ENCODE measurements around the gene MMP20.
A peak's percentile ranks its signal among the peaks of the same experiment; 100 is the strongest.
"Not testable (repeated sequence)": the region's sequence is repeated elsewhere in the genome, so short reads cannot be mapped to it uniquely, and the experiment has no call there.

MMP20 gene, protein sequence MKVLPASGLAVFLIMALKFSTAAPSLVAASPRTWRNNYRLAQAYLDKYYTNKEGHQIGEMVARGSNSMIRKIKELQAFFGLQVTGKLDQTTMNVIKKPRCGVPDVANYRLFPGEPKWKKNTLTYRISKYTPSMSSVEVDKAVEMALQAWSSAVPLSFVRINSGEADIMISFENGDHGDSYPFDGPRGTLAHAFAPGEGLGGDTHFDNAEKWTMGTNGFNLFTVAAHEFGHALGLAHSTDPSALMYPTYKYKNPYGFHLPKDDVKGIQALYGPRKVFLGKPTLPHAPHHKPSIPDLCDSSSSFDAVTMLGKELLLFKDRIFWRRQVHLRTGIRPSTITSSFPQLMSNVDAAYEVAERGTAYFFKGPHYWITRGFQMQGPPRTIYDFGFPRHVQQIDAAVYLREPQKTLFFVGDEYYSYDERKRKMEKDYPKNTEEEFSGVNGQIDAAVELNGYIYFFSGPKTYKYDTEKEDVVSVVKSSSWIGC

DNA sequence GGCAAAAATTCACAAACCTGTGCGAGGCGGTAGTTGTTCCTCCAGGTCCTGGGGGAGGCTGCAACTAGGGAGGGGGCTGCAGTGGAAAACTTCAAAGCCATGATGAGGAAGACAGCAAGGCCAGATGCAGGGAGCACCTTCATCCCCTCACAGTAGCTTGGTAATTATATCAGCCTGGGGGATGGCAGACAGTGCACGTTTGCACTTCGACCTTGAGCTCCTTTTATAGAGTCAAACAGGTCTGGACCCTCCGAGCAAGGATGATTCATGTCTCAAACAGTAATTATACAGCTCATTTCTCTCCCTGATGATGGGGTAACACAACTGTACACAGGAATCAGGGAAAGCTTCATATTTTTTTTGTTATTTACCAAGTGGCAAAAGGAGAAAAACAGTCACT, at the start of gene MMP20:
TSS of gene MMP20 (minus strand) at position 156 of the 400 bp plus-strand sequence. CDS start at position 143, 13 bp downstream.
- no peak for DNase-seq (ENCODE audit: low spot score)

- no peak for DNase-seq (ENCODE audit: low spot score)
Observed at GRCh38 chr11:102669664-102670063, 44.5 kb upstream of the MMP20 start.

DNA sequence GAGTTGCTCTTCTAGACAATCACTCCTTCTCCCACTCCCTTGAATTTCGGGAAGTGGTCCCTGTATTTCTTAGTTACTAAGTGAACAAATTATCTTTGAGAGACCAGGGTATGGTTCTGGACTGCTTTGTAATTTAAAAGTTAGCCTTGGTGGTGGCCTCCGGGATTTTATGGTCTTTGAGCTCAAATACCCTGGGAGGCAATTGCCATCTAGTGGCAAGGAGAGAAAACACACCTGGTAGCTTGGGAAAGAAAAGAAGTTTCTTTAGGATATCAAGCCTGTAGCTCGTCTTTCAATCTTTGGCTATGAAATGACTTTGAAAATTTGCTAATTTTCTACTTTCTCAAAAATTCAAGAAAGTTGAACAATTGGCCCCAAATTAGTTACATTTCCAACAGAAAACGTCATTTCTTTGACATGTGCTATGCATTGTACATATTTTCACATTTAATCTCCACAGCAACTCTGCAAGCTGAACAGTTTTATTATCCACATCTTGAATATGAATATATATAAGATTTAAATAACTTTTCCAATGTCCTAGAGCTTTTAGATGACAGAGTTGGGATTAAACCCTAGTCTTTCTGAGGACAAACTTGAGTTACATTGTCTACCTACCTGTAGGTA, 41.3 kb upstream of the MMP20 start:
- DNase-seq (ENCODE audit: low spot score) = peak; percentile 71

- DNase-seq (ENCODE audit: low spot score) = peak; percentile 9
Observed at GRCh38 chr11:102664001-102664752, 39.0 kb upstream of the MMP20 start.

DNA sequence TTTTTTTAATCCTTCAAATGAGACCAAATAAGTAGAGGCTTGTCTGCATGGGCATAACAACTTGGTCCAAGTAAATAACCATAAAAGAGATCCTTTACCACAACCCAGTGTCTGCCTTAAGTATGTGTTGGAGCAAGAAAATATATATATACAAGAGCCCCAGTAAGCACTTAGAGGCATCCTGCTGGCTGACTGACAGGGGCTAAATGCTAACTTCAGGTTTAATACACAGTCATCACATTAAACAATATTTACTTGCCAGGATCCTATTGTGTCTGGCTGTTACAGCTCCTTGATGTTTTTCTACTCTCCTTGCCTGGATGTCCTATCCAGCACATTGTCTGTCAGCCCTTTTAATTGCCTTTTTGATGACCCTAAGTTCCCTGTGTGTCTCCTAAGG, 37.5 kb upstream of the MMP20 start:
- DNase-seq (ENCODE audit: low spot score) = no peak

- no peak for DNase-seq (ENCODE audit: low spot score)
Observed at GRCh38 chr11:102661040-102661439, 35.9 kb upstream of the MMP20 start.

DNA sequence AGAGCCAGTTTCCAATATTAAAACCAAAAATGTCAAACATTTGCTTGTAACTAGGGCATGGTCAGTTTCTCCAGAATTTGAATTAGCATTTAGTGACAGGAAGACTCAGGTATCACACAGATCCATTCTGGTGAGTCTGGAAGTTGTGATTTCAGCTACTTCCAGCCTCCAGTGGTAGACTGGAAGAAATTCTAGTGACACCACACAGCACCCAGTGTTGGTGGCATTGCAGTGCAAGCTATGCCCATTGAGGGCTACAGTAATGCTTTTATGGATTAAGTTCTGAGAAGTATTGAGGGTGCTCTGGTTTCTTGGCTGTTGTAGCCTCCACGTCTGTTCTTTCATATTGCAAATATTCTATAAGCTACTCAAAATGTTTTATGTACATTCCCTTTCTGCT, 31.4 kb upstream of the MMP20 start:
- DNase-seq (ENCODE audit: low spot score) = no peak

- DNase-seq (ENCODE audit: low spot score) = no peak
Observed at GRCh38 chr11:102655547-102655946, 30.4 kb upstream of the MMP20 start.

- DNase-seq (ENCODE audit: low spot score) = no peak
Observed at GRCh38 chr11:102654761-102655160, 29.6 kb upstream of the MMP20 start.

- peak; percentile 53 for DNase-seq (ENCODE audit: low spot score)
Observed at GRCh38 chr11:102653744-102654291, 28.7 kb upstream of the MMP20 start.

- DNase-seq (ENCODE audit: low spot score) = no peak
Observed at GRCh38 chr11:102647430-102647829, 22.3 kb upstream of the MMP20 start.

DNA sequence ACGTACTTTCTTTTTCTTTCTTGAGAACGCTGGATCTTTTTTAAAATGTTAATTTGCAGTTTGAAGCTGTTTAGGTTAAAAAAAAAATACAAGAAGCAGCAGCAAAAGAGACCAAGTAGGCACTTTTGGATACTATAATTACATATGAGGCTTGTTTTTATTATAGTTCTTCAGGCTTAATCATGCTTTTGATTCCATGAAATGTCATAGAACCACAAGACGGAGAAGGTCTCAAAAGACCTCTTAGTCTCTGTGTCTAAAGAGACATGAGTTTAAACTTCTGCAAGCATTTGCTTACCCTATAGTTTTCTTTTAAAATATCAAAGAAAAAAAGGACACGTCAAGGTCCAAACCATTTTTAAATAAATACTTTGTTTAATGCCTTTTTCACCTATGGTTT, 18.8 kb upstream of the MMP20 start:
- no peak for DNase-seq (ENCODE audit: low spot score)

GRCh38 chr11:102640946-102641345, 15.8 kb upstream of the MMP20 start:
- DNase-seq (ENCODE audit: low spot score) = no peak

DNA sequence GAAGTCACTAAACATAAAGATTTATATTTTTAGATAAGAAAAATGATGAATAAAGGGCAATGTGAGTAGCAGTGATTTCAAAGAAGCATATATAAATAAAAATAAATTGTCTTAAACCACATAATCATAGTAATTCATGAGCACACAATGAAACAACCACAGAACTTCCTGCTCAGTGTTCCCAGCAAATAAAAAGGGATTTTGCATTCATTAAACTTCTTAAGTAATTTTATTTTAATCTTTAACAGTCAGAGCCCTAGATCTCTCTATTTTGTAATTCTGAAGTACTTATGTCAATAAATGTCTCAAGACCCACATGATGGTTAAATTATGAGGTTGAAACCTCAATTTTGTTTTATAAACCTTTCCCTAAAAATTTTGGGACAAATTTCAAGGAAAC, 14.5 kb upstream of the MMP20 start:
- DNase-seq (ENCODE audit: low spot score) = no peak

- DNase-seq (ENCODE audit: low spot score) = no peak
Observed at GRCh38 chr11:102637731-102638130, 12.6 kb upstream of the MMP20 start.

GRCh38 chr11:102633385-102634026, 8.4 kb upstream of the MMP20 start:
- DNase-seq (ENCODE audit: low spot score) = no peak

GRCh38 chr11:102632026-102632425, 6.9 kb upstream of the MMP20 start:
- no peak for DNase-seq (ENCODE audit: low spot score)

DNA sequence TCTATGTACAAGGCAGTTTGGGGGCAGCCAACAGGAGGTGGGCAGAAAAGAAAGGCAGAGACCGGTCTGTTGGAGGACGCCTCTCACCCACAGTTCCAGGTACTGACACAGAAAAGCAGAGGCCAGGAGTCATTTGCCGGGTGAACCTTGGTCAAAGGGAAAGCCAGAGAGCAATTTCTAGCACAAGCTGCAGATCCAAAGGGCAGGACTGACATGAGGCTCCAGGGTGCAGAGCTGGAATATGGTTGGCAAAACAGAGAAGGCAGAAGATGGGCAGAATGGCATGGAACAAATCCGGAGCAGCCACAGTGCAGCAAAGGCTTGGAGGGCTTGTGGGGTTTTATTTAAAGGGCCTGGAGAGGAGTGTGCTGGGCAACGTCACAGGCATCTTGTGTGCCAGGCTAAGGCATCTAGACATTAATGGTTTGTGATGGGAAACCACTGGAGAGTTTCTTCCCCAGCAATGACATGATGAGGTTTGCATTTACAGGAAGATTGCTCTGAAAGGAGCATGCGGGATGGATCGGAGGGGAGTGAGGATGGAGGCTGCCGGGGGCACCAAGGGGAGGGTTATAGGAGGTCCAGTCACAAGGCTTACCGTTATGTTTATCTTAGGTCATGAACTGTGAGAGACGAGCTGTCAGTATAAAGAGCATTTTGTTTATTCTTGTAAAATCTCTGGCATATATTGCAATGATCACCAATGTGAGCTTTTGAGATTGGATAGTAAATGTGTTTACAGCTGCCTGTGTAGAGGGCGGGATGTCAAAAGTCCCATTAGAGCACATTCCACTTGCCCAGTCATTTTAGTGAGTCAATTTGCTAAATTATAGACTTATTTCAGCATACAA, 5.7 kb upstream of the MMP20 start:
- no peak for DNase-seq (ENCODE audit: low spot score)

DNA sequence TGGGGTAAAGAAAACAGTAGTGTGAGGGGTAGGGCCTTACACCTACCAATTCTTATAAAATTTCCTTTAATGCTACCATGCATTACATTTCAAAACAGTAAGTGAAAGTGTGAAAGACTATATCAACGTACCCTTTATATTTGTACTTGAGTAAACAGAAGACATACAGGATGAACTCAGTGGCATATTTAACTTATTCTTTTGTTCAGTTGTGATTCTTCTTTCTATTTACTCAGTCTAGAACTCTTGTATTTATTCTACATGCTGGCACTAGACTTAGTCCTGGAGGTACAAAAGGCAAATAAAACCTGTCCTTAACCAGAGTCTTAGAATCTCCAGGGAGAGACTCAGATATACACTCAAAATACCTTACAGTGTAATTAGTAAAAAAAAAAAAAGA, 4.8 kb upstream of the MMP20 start:
- not testable (repeated sequence) for DNase-seq (ENCODE audit: low spot score)

DNA sequence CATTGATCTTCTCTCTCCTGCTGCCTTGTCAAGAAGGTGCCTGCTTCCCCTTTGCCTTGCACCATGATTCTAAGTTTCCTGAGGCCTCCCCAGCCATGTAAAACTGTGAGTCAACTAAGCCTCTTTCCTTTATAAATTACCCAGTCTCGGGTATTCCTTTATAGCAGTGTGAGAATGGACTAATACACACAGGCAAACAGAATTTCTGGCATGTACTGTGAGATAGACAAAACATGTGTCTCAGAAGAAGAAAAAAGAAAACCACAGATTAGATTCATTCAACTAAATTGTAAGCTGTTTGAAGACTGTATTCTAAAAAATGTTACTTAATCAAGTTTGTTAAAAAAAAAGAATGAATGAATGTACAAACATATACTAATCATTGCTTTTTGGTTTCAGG, 1.5 kb upstream of the MMP20 start:
- no peak for DNase-seq (ENCODE audit: low spot score)

DNA sequence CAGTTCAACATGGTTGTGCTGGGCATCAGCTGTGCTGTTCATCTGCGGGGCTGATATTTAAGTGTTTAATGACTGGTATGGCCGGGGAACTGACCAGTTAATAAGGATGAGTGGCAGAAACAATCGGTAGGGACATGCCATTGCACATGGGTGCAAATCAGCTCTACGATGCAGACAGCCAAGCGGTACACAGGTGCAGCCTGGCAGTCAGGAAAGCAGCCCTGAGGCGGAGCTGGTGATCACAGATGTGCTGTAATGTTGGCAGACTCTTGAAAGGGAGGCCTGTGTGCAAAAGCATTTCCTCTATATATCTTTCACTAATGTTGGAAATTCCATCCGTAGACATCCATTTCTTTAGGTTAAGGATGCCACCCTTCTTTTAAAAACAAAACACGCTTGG, 1.1 kb downstream of the MMP20 start:
- no peak for DNase-seq (ENCODE audit: low spot score)

Measured in RKO (cell line).